Muscle layer of duodenum (tissue), 2 donors: ENCODE data around the gene CLTCL1.
"Not testable (repeated sequence)": the region's sequence is repeated elsewhere in the genome, so short reads cannot be mapped to it uniquely, and the experiment has no call there.

ENCODE experiments used
- H3K27ac ChIP-seq: one replicate; pipeline ENCODE4 v1.7.0; 2013; ENCODE audit warnings: mild to moderate bottlenecking, low read length
- H3K27me3 ChIP-seq: one replicate; pipeline ENCODE4 v1.7.0; 2013; ENCODE audit warnings: low read depth, mild to moderate bottlenecking, control low read depth, low read length
- H3K36me3 ChIP-seq, 2 donors: one replicate each; pipeline ENCODE4 v1.7.0; 2013; ENCODE audit warnings: low read length in 2 of 2, control low read depth in 1 of 2, mild to moderate bottlenecking in 1 of 2; ENCODE audit not compliant: insufficient read depth in 2 of 2, control insufficient read depth in 1 of 2
- H3K4me1 ChIP-seq, 2 donors: one replicate each; pipeline ENCODE4 v1.7.0; 2013; ENCODE audit warnings: low read length in 2 of 2, mild to moderate bottlenecking in 2 of 2, control low read depth in 1 of 2, moderate library complexity in 1 of 2; ENCODE audit not compliant: insufficient read depth in 2 of 2, control insufficient read depth in 1 of 2
- H3K4me3 ChIP-seq, 2 donors: one replicate each; pipeline ENCODE4 v1.7.0; 2013; ENCODE audit warnings: low read length in 2 of 2, low read depth in 1 of 2, mild to moderate bottlenecking in 1 of 2
- H3K9me3 ChIP-seq, 2 donors: one replicate each; pipeline ENCODE4 v1.7.0; 2013; ENCODE audit warnings: low read length in 2 of 2, control low read depth in 1 of 2, mild to moderate bottlenecking in 1 of 2; ENCODE audit not compliant: control insufficient read depth in 1 of 2
- donor health status: healthy.

Gene CLTCL1

GRCh38 chr22:19321757-19322156 lies 30.2 kb upstream of the CLTCL1 start:
- Histone ChIP-seq H3K27me3 (no peaks in the 10 kb centered on the region), H3K36me3 (no peaks in the 10 kb centered on the region), H3K4me1 (no peaks in the 10 kb centered on the region), H3K4me3 (no peak overlapping the region), H3K9me3 (peaks cover 0 to 11% of the 10 kb centered on the region in 2 donors), H3K27ac (no peak overlapping the region)

GRCh38 chr22:19320136-19320535 lies 28.6 kb upstream of the CLTCL1 start:
- H3K9me3 ChIP-seq = peaks cover 0 to 18% of the 10 kb centered on the region in 2 donors
- not testable (repeated sequence) for H3K4me3 ChIP-seq, H3K27me3 ChIP-seq, H3K4me1 ChIP-seq, H3K27ac ChIP-seq, H3K36me3 ChIP-seq

GRCh38 chr22:19319281-19319680 lies 27.8 kb upstream of the CLTCL1 start:
- peaks cover 0 to 16% of the 10 kb centered on the region in 2 donors for H3K9me3 ChIP-seq
- no peaks in the 10 kb centered on the region for H3K27me3 ChIP-seq
- H3K27ac ChIP-seq = no peak overlapping the region
- no peak overlapping the region for H3K4me3 ChIP-seq
- no peaks in the 10 kb centered on the region for H3K36me3 ChIP-seq
- no peaks in the 10 kb centered on the region for H3K4me1 ChIP-seq

GRCh38 chr22:19317865-19318264 lies 26.3 kb upstream of the CLTCL1 start:
- Histone ChIP-seq H3K9me3 (peaks cover 0 to 15% of the 10 kb centered on the region in 2 donors), H3K4me1 (no peaks in the 10 kb centered on the region), H3K27ac (no peak overlapping the region), H3K27me3 (no peaks in the 10 kb centered on the region), H3K36me3 (no peaks in the 10 kb centered on the region), H3K4me3 (no peak overlapping the region)

- no peak overlapping the region for H3K27ac ChIP-seq
- no peaks in the 10 kb centered on the region for H3K36me3 ChIP-seq
- H3K9me3 ChIP-seq = no peaks in the 10 kb centered on the region
- no peak overlapping the region for H3K4me3 ChIP-seq
- H3K27me3 ChIP-seq = no peaks in the 10 kb centered on the region
- no peaks in the 10 kb centered on the region for H3K4me1 ChIP-seq
These were observed 16.4 kb upstream of the CLTCL1 start for GRCh38 chr22:19307872-19308271.

GRCh38 chr22:19306535-19306934 lies 15.0 kb upstream of the CLTCL1 start:
- H3K4me3 ChIP-seq, H3K27ac ChIP-seq, H3K9me3 ChIP-seq, H3K4me1 ChIP-seq, H3K36me3 ChIP-seq, H3K27me3 ChIP-seq: not testable (repeated sequence)

GRCh38 chr22:19304547-19304946 lies 13.0 kb upstream of the CLTCL1 start:
- Histone ChIP-seq H3K4me3 (no peak overlapping the region), H3K36me3 (no peaks in the 10 kb centered on the region), H3K4me1 (no peaks in the 10 kb centered on the region), H3K27me3 (no peaks in the 10 kb centered on the region), H3K27ac (no peak overlapping the region), H3K9me3 (no peaks in the 10 kb centered on the region)

- Histone ChIP-seq H3K4me3 (no peak overlapping the region), H3K4me1 (no peaks in the 10 kb centered on the region), H3K36me3 (no peaks in the 10 kb centered on the region), H3K27me3 (no peaks in the 10 kb centered on the region), H3K27ac (no peak overlapping the region), H3K9me3 (no peaks in the 10 kb centered on the region)
These were observed 12.3 kb upstream of the CLTCL1 start for GRCh38 chr22:19303785-19304184.

- no peak overlapping the region for H3K27ac ChIP-seq
- H3K27me3 ChIP-seq = no peaks in the 10 kb centered on the region
These were observed 4.2 kb upstream of the CLTCL1 start for GRCh38 chr22:19295733-19296132.

GRCh38 chr22:19292458-19293230 lies 1.1 kb upstream of the CLTCL1 start:
- Histone ChIP-seq H3K27me3 (no peaks in the 10 kb centered on the region), H3K36me3 (no peaks in the 10 kb centered on the region), H3K27ac (no peak overlapping the region), H3K4me3 (peak overlapping the region; percentile 79 to 85), H3K4me1 (peaks cover 0 to 14% of the 10 kb centered on the region in 2 donors), H3K9me3 (no peaks in the 10 kb centered on the region)

More at GRCh38 chr22:19295733-19296132, 4.2 kb upstream of the CLTCL1 start:
- H3K36me3 ChIP-seq = no peaks in the 10 kb centered on the region
- H3K4me1 ChIP-seq = peaks cover 0 to 10% of the 10 kb centered on the region in 2 donors
- no peak overlapping the region for H3K4me3 ChIP-seq
- H3K9me3 ChIP-seq = no peaks in the 10 kb centered on the region

- Histone ChIP-seq H3K4me3 (peak overlapping the region; percentile 71 to 85), H3K9me3 (no peaks in the 10 kb centered on the region), H3K27me3 (no peaks in the 10 kb centered on the region), H3K27ac (no peak overlapping the region), H3K36me3 (no peaks in the 10 kb centered on the region), H3K4me1 (peaks cover 0 to 14% of the 10 kb centered on the region in 2 donors)
These were observed 320 bp downstream of the CLTCL1 start for GRCh38 chr22:19291218-19291579.
